ENCODE data around the gene VPS13D. TPM values are rescaled to one million over a fixed set of nuclear protein-coding genes. Genes with fewer than 3 reads are reported as not detected.

Gene VPS13D
- total and polyA plus RNA-seq, 2 experiments from 2014 or later = 10.7 to 34.9 TPM

DNA sequence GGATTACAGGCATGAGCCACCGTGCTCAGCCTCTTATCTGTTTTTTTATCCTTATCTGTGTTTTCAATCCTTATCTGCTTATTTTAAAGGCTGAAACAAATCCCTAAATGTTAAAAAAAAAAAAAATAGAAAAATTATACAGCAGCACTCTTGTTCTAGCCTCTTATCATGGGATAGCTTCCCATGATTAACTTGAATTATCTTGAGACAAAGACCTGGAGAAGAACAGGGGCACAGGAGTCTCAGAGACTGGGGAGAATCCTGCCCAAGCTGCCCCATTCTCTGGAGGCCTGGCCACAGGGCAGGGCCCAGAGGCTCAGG, 301.3 kb downstream of the VPS13D start:
- no peaks in the 10 kb centered on the region for H3K9me3 Mint-ChIP-seq
- Histone ChIP-seq H4K20me1 (replicated peaks; ENCODE audit: insufficient read depth) (no peaks in the 10 kb centered on the region), H3K79me2 (replicated peaks; ENCODE audit: insufficient read depth) (no peaks in the 10 kb centered on the region), H3K4me1 (ENCODE audit: insufficient read depth) (no peaks in the 10 kb centered on the region), H3K27ac (ENCODE audit: low read depth) (no peak overlapping the region), H3K4me3 (no peak overlapping the region), H2AFZ (no peak overlapping the region), H3K9me2 (ENCODE audit: insufficient read depth) (no peaks in the 10 kb centered on the region), H3K27me3 (ENCODE audit: insufficient read depth) (no peaks in the 10 kb centered on the region), H3F3A (replicated peaks; ENCODE audit: low read depth) (no peaks in the 10 kb centered on the region), H3K36me3 (ENCODE audit: insufficient read depth) (no peaks in the 10 kb centered on the region), H3K4me2 (no peak overlapping the region)
- TF ChIP-seq, protein P1, sequence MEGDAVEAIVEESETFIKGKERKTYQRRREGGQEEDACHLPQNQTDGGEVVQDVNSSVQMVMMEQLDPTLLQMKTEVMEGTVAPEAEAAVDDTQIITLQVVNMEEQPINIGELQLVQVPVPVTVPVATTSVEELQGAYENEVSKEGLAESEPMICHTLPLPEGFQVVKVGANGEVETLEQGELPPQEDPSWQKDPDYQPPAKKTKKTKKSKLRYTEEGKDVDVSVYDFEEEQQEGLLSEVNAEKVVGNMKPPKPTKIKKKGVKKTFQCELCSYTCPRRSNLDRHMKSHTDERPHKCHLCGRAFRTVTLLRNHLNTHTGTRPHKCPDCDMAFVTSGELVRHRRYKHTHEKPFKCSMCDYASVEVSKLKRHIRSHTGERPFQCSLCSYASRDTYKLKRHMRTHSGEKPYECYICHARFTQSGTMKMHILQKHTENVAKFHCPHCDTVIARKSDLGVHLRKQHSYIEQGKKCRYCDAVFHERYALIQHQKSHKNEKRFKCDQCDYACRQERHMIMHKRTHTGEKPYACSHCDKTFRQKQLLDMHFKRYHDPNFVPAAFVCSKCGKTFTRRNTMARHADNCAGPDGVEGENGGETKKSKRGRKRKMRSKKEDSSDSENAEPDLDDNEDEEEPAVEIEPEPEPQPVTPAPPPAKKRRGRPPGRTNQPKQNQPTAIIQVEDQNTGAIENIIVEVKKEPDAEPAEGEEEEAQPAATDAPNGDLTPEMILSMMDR (conservative IDR thresholded peaks at IDR 0.05; ENCODE audit: low read depth in 2 of 2) = no peak
- TF ChIP-seq STAT1 (IDR thresholded peaks at IDR 0.05; ENCODE audit: unreplicated experiment) = no peak
- TF ChIP-seq, protein P2, sequence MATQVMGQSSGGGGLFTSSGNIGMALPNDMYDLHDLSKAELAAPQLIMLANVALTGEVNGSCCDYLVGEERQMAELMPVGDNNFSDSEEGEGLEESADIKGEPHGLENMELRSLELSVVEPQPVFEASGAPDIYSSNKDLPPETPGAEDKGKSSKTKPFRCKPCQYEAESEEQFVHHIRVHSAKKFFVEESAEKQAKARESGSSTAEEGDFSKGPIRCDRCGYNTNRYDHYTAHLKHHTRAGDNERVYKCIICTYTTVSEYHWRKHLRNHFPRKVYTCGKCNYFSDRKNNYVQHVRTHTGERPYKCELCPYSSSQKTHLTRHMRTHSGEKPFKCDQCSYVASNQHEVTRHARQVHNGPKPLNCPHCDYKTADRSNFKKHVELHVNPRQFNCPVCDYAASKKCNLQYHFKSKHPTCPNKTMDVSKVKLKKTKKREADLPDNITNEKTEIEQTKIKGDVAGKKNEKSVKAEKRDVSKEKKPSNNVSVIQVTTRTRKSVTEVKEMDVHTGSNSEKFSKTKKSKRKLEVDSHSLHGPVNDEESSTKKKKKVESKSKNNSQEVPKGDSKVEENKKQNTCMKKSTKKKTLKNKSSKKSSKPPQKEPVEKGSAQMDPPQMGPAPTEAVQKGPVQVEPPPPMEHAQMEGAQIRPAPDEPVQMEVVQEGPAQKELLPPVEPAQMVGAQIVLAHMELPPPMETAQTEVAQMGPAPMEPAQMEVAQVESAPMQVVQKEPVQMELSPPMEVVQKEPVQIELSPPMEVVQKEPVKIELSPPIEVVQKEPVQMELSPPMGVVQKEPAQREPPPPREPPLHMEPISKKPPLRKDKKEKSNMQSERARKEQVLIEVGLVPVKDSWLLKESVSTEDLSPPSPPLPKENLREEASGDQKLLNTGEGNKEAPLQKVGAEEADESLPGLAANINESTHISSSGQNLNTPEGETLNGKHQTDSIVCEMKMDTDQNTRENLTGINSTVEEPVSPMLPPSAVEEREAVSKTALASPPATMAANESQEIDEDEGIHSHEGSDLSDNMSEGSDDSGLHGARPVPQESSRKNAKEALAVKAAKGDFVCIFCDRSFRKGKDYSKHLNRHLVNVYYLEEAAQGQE (IDR thresholded peaks at IDR 0.05; ENCODE audit: unreplicated experiment) = no peak
- TF ChIP-seq ZNF331 (CRISPR knock-in tag; IDR thresholded peaks at IDR 0.05; ENCODE audit: low read depth) = no peak
- no peak for TF ChIP-seq NANOG (IDR thresholded peaks at IDR 0.05; ENCODE audit: borderline replicate concordance)
- no peak for TF ChIP-seq EZH2 (IDR thresholded peaks at IDR 0.05; ENCODE audit: low read depth, unreplicated experiment)
- no peak for TF ChIP-seq POLR2AphosphoS5 (IDR thresholded peaks at IDR 0.05; ENCODE audit: low read depth)
- no peak for TF ChIP-seq CREB1 (CRISPR knock-in tag; IDR thresholded peaks at IDR 0.05; ENCODE audit: low read depth)
- TF ChIP-seq, protein P3, sequence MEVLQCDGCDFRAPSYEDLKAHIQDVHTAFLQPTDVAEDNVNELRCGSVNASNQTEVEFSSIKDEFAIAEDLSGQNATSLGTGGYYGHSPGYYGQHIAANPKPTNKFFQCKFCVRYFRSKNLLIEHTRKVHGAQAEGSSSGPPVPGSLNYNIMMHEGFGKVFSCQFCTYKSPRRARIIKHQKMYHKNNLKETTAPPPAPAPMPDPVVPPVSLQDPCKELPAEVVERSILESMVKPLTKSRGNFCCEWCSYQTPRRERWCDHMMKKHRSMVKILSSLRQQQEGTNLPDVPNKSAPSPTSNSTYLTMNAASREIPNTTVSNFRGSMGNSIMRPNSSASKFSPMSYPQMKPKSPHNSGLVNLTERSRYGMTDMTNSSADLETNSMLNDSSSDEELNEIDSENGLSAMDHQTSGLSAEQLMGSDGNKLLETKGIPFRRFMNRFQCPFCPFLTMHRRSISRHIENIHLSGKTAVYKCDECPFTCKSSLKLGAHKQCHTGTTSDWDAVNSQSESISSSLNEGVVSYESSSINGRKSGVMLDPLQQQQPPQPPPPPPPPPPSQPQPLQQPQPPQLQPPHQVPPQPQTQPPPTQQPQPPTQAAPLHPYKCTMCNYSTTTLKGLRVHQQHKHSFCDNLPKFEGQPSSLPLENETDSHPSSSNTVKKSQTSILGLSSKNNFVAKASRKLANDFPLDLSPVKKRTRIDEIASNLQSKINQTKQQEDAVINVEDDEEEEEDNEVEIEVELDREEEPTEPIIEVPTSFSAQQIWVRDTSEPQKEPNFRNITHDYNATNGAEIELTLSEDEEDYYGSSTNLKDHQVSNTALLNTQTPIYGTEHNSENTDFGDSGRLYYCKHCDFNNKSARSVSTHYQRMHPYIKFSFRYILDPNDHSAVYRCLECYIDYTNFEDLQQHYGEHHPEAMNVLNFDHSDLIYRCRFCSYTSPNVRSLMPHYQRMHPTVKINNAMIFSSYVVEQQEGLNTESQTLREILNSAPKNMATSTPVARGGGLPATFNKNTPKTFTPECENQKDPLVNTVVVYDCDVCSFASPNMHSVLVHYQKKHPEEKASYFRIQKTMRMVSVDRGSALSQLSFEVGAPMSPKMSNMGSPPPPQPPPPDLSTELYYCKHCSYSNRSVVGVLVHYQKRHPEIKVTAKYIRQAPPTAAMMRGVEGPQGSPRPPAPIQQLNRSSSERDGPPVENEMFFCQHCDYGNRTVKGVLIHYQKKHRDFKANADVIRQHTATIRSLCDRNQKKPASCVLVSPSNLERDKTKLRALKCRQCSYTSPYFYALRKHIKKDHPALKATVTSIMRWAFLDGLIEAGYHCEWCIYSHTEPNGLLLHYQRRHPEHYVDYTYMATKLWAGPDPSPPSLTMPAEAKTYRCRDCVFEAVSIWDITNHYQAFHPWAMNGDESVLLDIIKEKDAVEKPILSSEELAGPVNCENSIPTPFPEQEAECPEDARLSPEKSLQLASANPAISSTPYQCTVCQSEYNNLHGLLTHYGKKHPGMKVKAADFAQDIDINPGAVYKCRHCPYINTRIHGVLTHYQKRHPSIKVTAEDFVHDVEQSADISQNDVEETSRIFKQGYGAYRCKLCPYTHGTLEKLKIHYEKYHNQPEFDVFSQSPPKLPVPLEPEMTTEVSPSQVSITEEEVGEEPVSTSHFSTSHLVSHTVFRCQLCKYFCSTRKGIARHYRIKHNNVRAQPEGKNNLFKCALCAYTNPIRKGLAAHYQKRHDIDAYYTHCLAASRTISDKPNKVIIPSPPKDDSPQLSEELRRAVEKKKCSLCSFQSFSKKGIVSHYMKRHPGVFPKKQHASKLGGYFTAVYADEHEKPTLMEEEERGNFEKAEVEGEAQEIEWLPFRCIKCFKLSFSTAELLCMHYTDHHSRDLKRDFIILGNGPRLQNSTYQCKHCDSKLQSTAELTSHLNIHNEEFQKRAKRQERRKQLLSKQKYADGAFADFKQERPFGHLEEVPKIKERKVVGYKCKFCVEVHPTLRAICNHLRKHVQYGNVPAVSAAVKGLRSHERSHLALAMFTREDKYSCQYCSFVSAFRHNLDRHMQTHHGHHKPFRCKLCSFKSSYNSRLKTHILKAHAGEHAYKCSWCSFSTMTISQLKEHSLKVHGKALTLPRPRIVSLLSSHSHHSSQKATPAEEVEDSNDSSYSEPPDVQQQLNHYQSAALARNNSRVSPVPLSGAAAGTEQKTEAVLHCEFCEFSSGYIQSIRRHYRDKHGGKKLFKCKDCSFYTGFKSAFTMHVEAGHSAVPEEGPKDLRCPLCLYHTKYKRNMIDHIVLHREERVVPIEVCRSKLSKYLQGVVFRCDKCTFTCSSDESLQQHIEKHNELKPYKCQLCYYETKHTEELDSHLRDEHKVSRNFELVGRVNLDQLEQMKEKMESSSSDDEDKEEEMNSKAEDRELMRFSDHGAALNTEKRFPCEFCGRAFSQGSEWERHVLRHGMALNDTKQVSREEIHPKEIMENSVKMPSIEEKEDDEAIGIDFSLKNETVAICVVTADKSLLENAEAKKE (CRISPR knock-in tag; IDR thresholded peaks at IDR 0.05) = no peak
- TF ChIP-seq ZNF114 (CRISPR knock-in tag; IDR thresholded peaks at IDR 0.05) = no peak
- TF ChIP-seq EZH2phosphoT487 (IDR thresholded peaks at IDR 0.05; ENCODE audit: unreplicated experiment) = no peak
- no peak for TF ChIP-seq JUNB (IDR thresholded peaks at IDR 0.05; ENCODE audit: unreplicated experiment)
- TF ChIP-seq, protein P4, sequence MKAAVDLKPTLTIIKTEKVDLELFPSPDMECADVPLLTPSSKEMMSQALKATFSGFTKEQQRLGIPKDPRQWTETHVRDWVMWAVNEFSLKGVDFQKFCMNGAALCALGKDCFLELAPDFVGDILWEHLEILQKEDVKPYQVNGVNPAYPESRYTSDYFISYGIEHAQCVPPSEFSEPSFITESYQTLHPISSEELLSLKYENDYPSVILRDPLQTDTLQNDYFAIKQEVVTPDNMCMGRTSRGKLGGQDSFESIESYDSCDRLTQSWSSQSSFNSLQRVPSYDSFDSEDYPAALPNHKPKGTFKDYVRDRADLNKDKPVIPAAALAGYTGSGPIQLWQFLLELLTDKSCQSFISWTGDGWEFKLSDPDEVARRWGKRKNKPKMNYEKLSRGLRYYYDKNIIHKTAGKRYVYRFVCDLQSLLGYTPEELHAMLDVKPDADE (IDR thresholded peaks at IDR 0.05) = no peak
- no peaks in the 10 kb centered on the region for H3K36me3 Mint-ChIP-seq (ENCODE audit: low read depth)
- ATAC-seq (no peak), DNase-seq (ENCODE audit: low spot score) (no peak)
- H3K4me3 Mint-ChIP-seq = no peak overlapping the region
- no peaks in the 10 kb centered on the region for H3K27me3 Mint-ChIP-seq (ENCODE audit: insufficient read depth, low read depth, poor library complexity)
- H3K4me1 Mint-ChIP-seq = peaks cover 2% of the 10 kb centered on the region; the same call in 1 of the 3 replicates
- H3K27ac Mint-ChIP-seq = no peak overlapping the region

Measured in GM23338 (cell line).